H9 (cell line): Measurements from ENCODE around the gene SMYD4. TPM values are rescaled to one million over a fixed set of nuclear protein-coding genes. Genes with fewer than 3 reads are reported as not detected.

Experiments used
- DNase-seq: peaks from one replicate; pipeline ENCODE4 v3.0.0-alpha.2; 2017
- H2AFZ ChIP-seq: one replicate; pipeline ENCODE4 v1.6.1; 2013; ENCODE audit warnings: mild to moderate bottlenecking, low read length, control low read depth, moderate library complexity
- H2AK5ac ChIP-seq: 2 replicates; pipeline ENCODE4 v1.6.1; 2013; ENCODE audit warnings: low read length, control low read depth, mixed read lengths; ENCODE audit not compliant: insufficient read length
- H2BK120ac ChIP-seq: one replicate; pipeline ENCODE4 v1.6.1; 2013; ENCODE audit warnings: low read depth, mild to moderate bottlenecking, low read length, control low read depth, inconsistent platforms; ENCODE audit not compliant: poor library complexity, severe bottlenecking
- H2BK12ac ChIP-seq: 2 replicates; pipeline ENCODE4 v1.6.1; 2013; ENCODE audit warnings: low read length, control low read depth, mixed read lengths, low read depth; ENCODE audit not compliant: insufficient read length
- H2BK15ac ChIP-seq: 2 replicates; pipeline ENCODE4 v1.6.1; 2013; ENCODE audit warnings: low read depth, low read length, control low read depth
- H2BK20ac ChIP-seq: one replicate; pipeline ENCODE4 v1.6.1; 2013; ENCODE audit warnings: low read depth, mild to moderate bottlenecking, low read length, control low read depth, inconsistent platforms; ENCODE audit not compliant: poor library complexity, severe bottlenecking
- H2BK5ac ChIP-seq: 2 replicates; pipeline ENCODE4 v1.6.1; 2013; ENCODE audit warnings: low read length, control low read depth, mixed read lengths; ENCODE audit not compliant: insufficient read length
- H3K14ac ChIP-seq: 2 replicates; pipeline ENCODE4 v1.6.1; 2013; ENCODE audit warnings: low read length, control low read depth; ENCODE audit not compliant: insufficient read depth
- H3K18ac ChIP-seq: 2 replicates; pipeline ENCODE4 v1.6.1; 2013; ENCODE audit warnings: low read depth, mild to moderate bottlenecking, mixed read lengths, low read length, control low read depth; ENCODE audit not compliant: insufficient read length
- H3K23ac ChIP-seq: 2 replicates; pipeline ENCODE4 v1.6.1; 2013; ENCODE audit warnings: low read length, control low read depth, mixed read lengths, low read depth; ENCODE audit not compliant: insufficient read length
- H3K23me2 ChIP-seq: 2 replicates; pipeline ENCODE4 v1.6.1; 2013; ENCODE audit warnings: low read depth, mild to moderate bottlenecking, mixed read lengths, low read length, control low read depth; ENCODE audit not compliant: insufficient read length, poor library complexity, severe bottlenecking
- H3K27ac ChIP-seq: 2 replicates; pipeline ENCODE4 v1.5.1; 2013; ENCODE audit warnings: low read length, control low read depth, mixed read lengths, low read depth; ENCODE audit not compliant: insufficient read length
- H3K27me3 ChIP-seq: 2 replicates; pipeline ENCODE4 v1.6.1; 2013; ENCODE audit warnings: low read length, control low read depth, inconsistent platforms; ENCODE audit not compliant: insufficient read depth
- H3K4ac ChIP-seq: 2 replicates; pipeline ENCODE4 v1.6.1; 2013; ENCODE audit warnings: low read depth, mild to moderate bottlenecking, control low read depth, inconsistent platforms, low read length, moderate library complexity
- H3K4me1 ChIP-seq: 2 replicates; pipeline ENCODE4 v1.6.1; 2013; ENCODE audit warnings: low read length, control low read depth, inconsistent platforms; ENCODE audit not compliant: insufficient read depth
- H3K4me2 ChIP-seq: 2 replicates; pipeline ENCODE4 v1.6.1; 2013; ENCODE audit warnings: low read length, control low read depth, mixed read lengths; ENCODE audit not compliant: insufficient read length, insufficient read depth
- H3K56ac ChIP-seq: 2 replicates; pipeline ENCODE4 v1.6.1; 2013; ENCODE audit warnings: low read depth, mild to moderate bottlenecking, mixed read lengths, low read length, control low read depth; ENCODE audit not compliant: insufficient read length
- H3K79me1 ChIP-seq: 2 replicates; pipeline ENCODE4 v1.6.1; 2013; ENCODE audit warnings: low read depth, mild to moderate bottlenecking, moderate library complexity, low read length, control low read depth, inconsistent platforms; ENCODE audit not compliant: insufficient read depth, poor library complexity, severe bottlenecking
- H3K79me2 ChIP-seq: 2 replicates; pipeline ENCODE4 v1.6.1; 2013; ENCODE audit warnings: low read length, control low read depth, inconsistent platforms; ENCODE audit not compliant: insufficient read depth
- H3K9ac ChIP-seq: 2 replicates; pipeline ENCODE4 v1.6.1; 2013; ENCODE audit warnings: low read length, control low read depth, mixed read lengths; ENCODE audit not compliant: insufficient read length; ENCODE audit errors: extremely low read depth
- H3K9me3 ChIP-seq: one replicate; pipeline ENCODE4 v1.6.1; 2013; ENCODE audit warnings: low read depth, low read length, inconsistent platforms; ENCODE audit not compliant: control insufficient read depth
- H3T11ph ChIP-seq: one replicate; pipeline ENCODE4 v1.6.1; 2013; ENCODE audit warnings: mild to moderate bottlenecking, low read length, control low read depth, inconsistent platforms
- H4K20me1 ChIP-seq: one replicate; pipeline ENCODE4 v1.6.1; 2013; ENCODE audit not compliant: control insufficient read depth, insufficient read length, insufficient read depth
- H4K5ac ChIP-seq: 2 replicates; pipeline ENCODE4 v1.6.1; 2013; ENCODE audit warnings: low read depth, mild to moderate bottlenecking, mixed read lengths, low read length, control low read depth; ENCODE audit not compliant: insufficient read length
- H4K8ac ChIP-seq: replicated peaks from 2 replicates; pipeline ENCODE4 v1.6.1; 2013; ENCODE audit warnings: low read length, control low read depth, mixed read lengths, low read depth; ENCODE audit not compliant: insufficient read length
- H4K91ac ChIP-seq: 2 replicates; pipeline ENCODE4 v1.6.1; 2013; ENCODE audit warnings: low read depth, mild to moderate bottlenecking, moderate library complexity, mixed read lengths, low read length, control low read depth; ENCODE audit not compliant: insufficient read length
- H3K27ac Mint-ChIP-seq, 3 experiments: 2 replicates in 2 of 3; 3 replicates in 1 of 3; pipeline ENCODE4 v1.8.0; 2020 to 2021; ENCODE audit warnings: mixed read lengths in 3 of 3, mild to moderate bottlenecking in 1 of 3, moderate library complexity in 1 of 3
- H3K27me3 Mint-ChIP-seq: 2 replicates; pipeline ENCODE4 v1.8.0; 2021; ENCODE audit warnings: low read depth, mild to moderate bottlenecking, moderate library complexity, mixed read lengths
- H3K36me3 Mint-ChIP-seq, 3 experiments: 2 replicates in 2 of 3; 3 replicates in 1 of 3; pipeline ENCODE4 v1.8.0; 2020 to 2021; ENCODE audit warnings: low read depth in 3 of 3, mixed read lengths in 3 of 3; ENCODE audit not compliant: insufficient read depth in 1 of 3
- H3K4me1 Mint-ChIP-seq, 2 experiments: 2 replicates each; pipeline ENCODE4 v1.8.0; 2020; ENCODE audit warnings: mixed read lengths in 2 of 2
- H3K4me3 Mint-ChIP-seq, 2 experiments: 2 replicates in 1 of 2; 3 replicates in 1 of 2; pipeline ENCODE4 v1.8.0; 2020 to 2021; ENCODE audit warnings: mild to moderate bottlenecking in 2 of 2, mixed read lengths in 2 of 2, moderate library complexity in 1 of 2
- H3K9me3 Mint-ChIP-seq, 2 experiments: 2 replicates in 1 of 2; 3 replicates in 1 of 2; pipeline ENCODE4 v1.8.0; 2020; ENCODE audit warnings: mild to moderate bottlenecking in 2 of 2, mixed read lengths in 2 of 2, moderate library complexity in 1 of 2
- WGBS: extraction: QIAGEN DNeasy Blood & Tissue Kit; methylation state at CpG from one replicate; pipeline ENCODE4 v1.1.7; 2013; ENCODE audit warnings: missing lambda C conversion rate, low lambda C conversion rate, mixed read lengths; ENCODE audit not compliant: insufficient read length; ENCODE audit errors: extremely low coverage; 5-methylcytosine and 5-hydroxymethylcytosine counted together
- total RNA-seq: library from RNA; stranded (reverse); gene quantifications from 2 replicates; pipeline ENCODE4 v1.2.1, GENCODE V29; 2021
- TF ChIP-seq, protein P1 (sequence below): fragments of 200-600 bp; sonication (generic); conservative IDR thresholded peaks from 3 replicates; pipeline ENCODE4 v1.8.0; 2021; ENCODE audit warnings: antibody characterized with exemption, mild to moderate bottlenecking

The SMYD4 gene
- total RNA-seq, 1 experiment from 2014 or later: 28.8 TPM

- Histone ChIP-seq H3K23me2 (no peaks in the 10 kb centered on the region), H3K4ac (no peak overlapping the region), H2AFZ (no peak overlapping the region), H3K27ac (no peak overlapping the region), H2BK20ac (no peak overlapping the region), H3K14ac (no peak overlapping the region), H3K56ac (no peak overlapping the region), H3K23ac (no peak overlapping the region), H3K4me1 (no peaks in the 10 kb centered on the region), H2BK15ac (no peak overlapping the region), H3K79me1 (no peaks in the 10 kb centered on the region), H4K91ac (no peak overlapping the region), H3K4me2 (no peak overlapping the region), H3K18ac (no peak overlapping the region), H3K9ac (no peak overlapping the region), H2BK5ac (no peak overlapping the region), H3T11ph (no peak overlapping the region), H3K27me3 (no peaks in the 10 kb centered on the region), H2BK120ac (no peak overlapping the region), H4K5ac (no peak overlapping the region), H2AK5ac (no peak overlapping the region), H4K20me1 (no peaks in the 10 kb centered on the region), H3K9me3 (no peaks in the 10 kb centered on the region), H2BK12ac (no peak overlapping the region), H4K8ac (no peak overlapping the region), H3K79me2 (no peaks in the 10 kb centered on the region)
- H3K4me1 Mint-ChIP-seq: no peaks in the 10 kb centered on the region
- H3K27ac Mint-ChIP-seq: no peak overlapping the region
- no CpG with 5 or more reads among the region's 4 CpGs for WGBS
- H3K4me3 Mint-ChIP-seq: no peak overlapping the region
- no peak for DNase-seq
- H3K9me3 Mint-ChIP-seq: no peaks in the 10 kb centered on the region
- no peaks in the 10 kb centered on the region for H3K27me3 Mint-ChIP-seq
- TF ChIP-seq, protein P1, sequence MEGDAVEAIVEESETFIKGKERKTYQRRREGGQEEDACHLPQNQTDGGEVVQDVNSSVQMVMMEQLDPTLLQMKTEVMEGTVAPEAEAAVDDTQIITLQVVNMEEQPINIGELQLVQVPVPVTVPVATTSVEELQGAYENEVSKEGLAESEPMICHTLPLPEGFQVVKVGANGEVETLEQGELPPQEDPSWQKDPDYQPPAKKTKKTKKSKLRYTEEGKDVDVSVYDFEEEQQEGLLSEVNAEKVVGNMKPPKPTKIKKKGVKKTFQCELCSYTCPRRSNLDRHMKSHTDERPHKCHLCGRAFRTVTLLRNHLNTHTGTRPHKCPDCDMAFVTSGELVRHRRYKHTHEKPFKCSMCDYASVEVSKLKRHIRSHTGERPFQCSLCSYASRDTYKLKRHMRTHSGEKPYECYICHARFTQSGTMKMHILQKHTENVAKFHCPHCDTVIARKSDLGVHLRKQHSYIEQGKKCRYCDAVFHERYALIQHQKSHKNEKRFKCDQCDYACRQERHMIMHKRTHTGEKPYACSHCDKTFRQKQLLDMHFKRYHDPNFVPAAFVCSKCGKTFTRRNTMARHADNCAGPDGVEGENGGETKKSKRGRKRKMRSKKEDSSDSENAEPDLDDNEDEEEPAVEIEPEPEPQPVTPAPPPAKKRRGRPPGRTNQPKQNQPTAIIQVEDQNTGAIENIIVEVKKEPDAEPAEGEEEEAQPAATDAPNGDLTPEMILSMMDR: no peak
- peaks cover 22 to 88% (median 76%) of the 10 kb centered on the region in 3 experiments; a peak in 6 of 7 replicates for H3K36me3 Mint-ChIP-seq
These were observed 45.9 kb upstream of the SMYD4 start for GRCh38 chr17:1875597-1875996.
